K562 (cell line): ENCODE data around the gene NHLH1. TPM values are rescaled to one million over a fixed set of nuclear protein-coding genes. Genes with fewer than 3 reads are reported as not detected.
"Not testable (repeated sequence)": the region's sequence is repeated elsewhere in the genome, so short reads cannot be mapped to it uniquely, and the experiment has no call there.

Experiments
- ATAC-seq: fragments of 200-7000 bp; cut with Tn5 transposase; 3 replicates; pipeline ENCODE4 v1.9.1; 2020; ENCODE audit warnings: moderate library complexity
- BruUV-seq: library from RNA; stranded (reverse); fragments of 400-500 nt; replicated peaks from 2 replicates; lab custom pipeline; 2021; lab: Mats Ljungman, UMichigan
- CTCF ChIA-PET: fragments of 300-600 bp; formaldehyde crosslinking; extraction: SDS; loops from one replicate; lab custom pipeline; 2021; ENCODE audit warnings: low intra/inter-chr PET ratio; lab: Yijun Ruan, JAX
- POLR2A ChIA-PET: fragments of 300-600, 350-650 bp; sonication (Branson Sonifier 250); formaldehyde crosslinking; extraction: SDS; loops from one replicate; lab custom pipeline; 2021; ENCODE audit warnings: antibody characterized with exemption, inconsistent platforms; lab: Yijun Ruan, JAX
- DNase-seq, 4 experiments: peaks; one replicate each; pipeline versions ENCODE4 v3.0.0 to v3.0.0-alpha.2; 2011 to 2018; ENCODE audit warnings: low spot score in 3 of 4, mixed read lengths in 3 of 4; ENCODE audit errors: extremely low read depth in 1 of 4
- FAIRE-seq: peaks from 2 replicates; lab custom pipeline; 2011; peaks lifted over from hg19 to GRCh38; lab: Jason Lieb, UNC
- H2AFZ ChIP-seq: 2 replicates; pipeline ENCODE4 v1.6.0; 2011; ENCODE audit warnings: low read depth, low read length, control low read depth, inconsistent platforms
- H3K27ac ChIP-seq: fragments of 200-600 bp; 3 replicates; pipeline ENCODE4 v1.8.0; 2011; ENCODE audit warnings: low read depth, mild to moderate bottlenecking, control low read depth, inconsistent platforms, low read length, moderate library complexity, mixed read lengths; ENCODE audit errors: extremely low read depth
- H3K27me3 ChIP-seq, 2 experiments: fragments of 300-600 bp in 1 of 2; 2 replicates in 1 of 2; 3 replicates in 1 of 2; pipeline versions ENCODE4 v1.6.0 to v1.8.0; 2011; ENCODE audit warnings: inconsistent platforms in 2 of 2, low read length in 2 of 2, mild to moderate bottlenecking in 1 of 2, mixed read lengths in 1 of 2, moderate library complexity in 1 of 2; ENCODE audit not compliant: control insufficient read depth in 2 of 2, insufficient read depth in 2 of 2
- H3K36me3 ChIP-seq: fragments of 300-600 bp; 3 replicates; pipeline ENCODE4 v1.8.0; 2011; ENCODE audit warnings: mild to moderate bottlenecking, low read length, inconsistent platforms; ENCODE audit not compliant: control insufficient read depth, insufficient read depth
- H3K4me1 ChIP-seq, 2 experiments: fragments of 200-600 bp in 1 of 2; replicated peaks in 1 of 2; 2 replicates in 1 of 2; 3 replicates in 1 of 2; pipeline versions ENCODE4 v1.5.1 to v1.8.0; 2011; ENCODE audit warnings: inconsistent platforms in 2 of 2, low read length in 2 of 2, mild to moderate bottlenecking in 1 of 2, mixed read lengths in 1 of 2, moderate library complexity in 1 of 2; ENCODE audit not compliant: control insufficient read depth in 2 of 2, insufficient read depth in 2 of 2
- H3K4me2 ChIP-seq: 2 replicates; pipeline ENCODE4 v1.6.1; 2011; ENCODE audit warnings: low read length, control low read depth, inconsistent platforms, mixed read lengths; ENCODE audit not compliant: insufficient read depth
- H3K4me3 ChIP-seq: fragments of 200-600 bp; sonication (generic), shearing (Covaris generic); 2 replicates; pipeline ENCODE4 v1.5.1; 2016; ENCODE audit warnings: control low read depth, inconsistent platforms
- H3K79me2 ChIP-seq: fragments of 200-600 bp; 3 replicates; pipeline ENCODE4 v1.8.0; 2011; ENCODE audit warnings: low read length, inconsistent platforms; ENCODE audit not compliant: control insufficient read depth, insufficient read depth
- H3K9ac ChIP-seq, 2 experiments: 2 replicates each; pipeline versions ENCODE4 v1.6.0 to v1.6.1; 2011; ENCODE audit warnings: low read depth in 2 of 2, low read length in 2 of 2, control low read depth in 1 of 2, inconsistent platforms in 1 of 2, mild to moderate bottlenecking in 1 of 2, mixed read lengths in 1 of 2; ENCODE audit not compliant: insufficient read depth in 1 of 2
- H3K9me1 ChIP-seq: one replicate; pipeline ENCODE4 v1.6.0; 2011; ENCODE audit warnings: inconsistent platforms, mild to moderate bottlenecking, low read length, moderate library complexity; ENCODE audit not compliant: control insufficient read depth, insufficient read depth
- H3K9me3 ChIP-seq: replicated peaks from 2 replicates; pipeline ENCODE4 v1.5.1; 2011; ENCODE audit warnings: low read depth, low read length, inconsistent platforms; ENCODE audit not compliant: control insufficient read depth, insufficient read depth
- H4K20me1 ChIP-seq: replicated peaks from 2 replicates; pipeline ENCODE4 v1.6.1; 2011; ENCODE audit warnings: low read length, inconsistent platforms, mixed read lengths; ENCODE audit not compliant: control insufficient read depth, insufficient read depth
- ARID1B ChIP-seq: fragments of 450-650 bp; IDR thresholded peaks from 2 replicates; pipeline ENCODE4 v1.6.1; 2016; ENCODE audit warnings: antibody characterized with exemption, mild to moderate bottlenecking, inconsistent platforms
- GABPA ChIP-seq: fragments of 200-800 bp; sonication (Bioruptor generic); conservative IDR thresholded peaks from 2 replicates; pipeline ENCODE4 v1.6.1; 2016; ENCODE audit warnings: low read depth, missing genetic modification characterization, missing compliant biosample characterization
- GATAD2A ChIP-seq: fragments of 450-650 bp; IDR thresholded peaks from 2 replicates; pipeline ENCODE4 v1.6.1; 2017
- KDM2B ChIP-seq: fragments of 250-450 bp; sonication (Bioruptor Pico); IDR thresholded peaks from 2 replicates; pipeline ENCODE4 v1.8.0; 2021; ENCODE audit warnings: mild to moderate bottlenecking, moderate library complexity
- TRIM24 ChIP-seq, 2 experiments: fragments of 450-650 bp; IDR thresholded peaks; 2 replicates each; pipeline ENCODE4 v1.6.1; 2016
- ZC3H11A ChIP-seq: IDR thresholded peaks from 2 replicates; pipeline ENCODE4 v1.6.1; 2012; ENCODE audit warnings: low read depth, low read length, improper control_type of control experiment
- ZKSCAN8 ChIP-seq: fragments of 200-800 bp; sonication (Bioruptor generic); IDR thresholded peaks from 2 replicates; pipeline ENCODE4 v1.6.1; 2016; ENCODE audit warnings: missing genetic modification characterization, missing compliant biosample characterization
- ZNF23 ChIP-seq: fragments of 250-450 bp; sonication (Bioruptor Pico); IDR thresholded peaks from 2 replicates; pipeline ENCODE4 v1.4.0; 2020; ENCODE audit warnings: mild to moderate bottlenecking
- ZNF354B ChIP-seq: fragments of 250-450 bp; sonication (Bioruptor Pico); IDR thresholded peaks from 2 replicates; pipeline ENCODE4 v1.4.0; 2020
- ZNF507 ChIP-seq: conservative IDR thresholded peaks from 2 replicates; pipeline ENCODE4 v1.6.1; 2017; ENCODE audit warnings: missing genetic modification characterization, missing compliant biosample characterization
- WGBS: fragments of 100-300 bp; shearing (Covaris generic); methylation state at CpG from one replicate; pipeline ENCODE4 v1.1.6; 2016; ENCODE audit warnings: low coverage, mixed read lengths; ENCODE audit not compliant: insufficient coverage; ENCODE audit errors: missing lambda C conversion rate; 5-methylcytosine and 5-hydroxymethylcytosine counted together
- in situ Hi-C: fragments of 300-500 bp; cut with MboI; formaldehyde crosslinking; loops from 4 replicates; pipeline ENCODE4 v1.15.0; 2018; ENCODE audit warnings: inconsistent platforms, mixed read lengths
- intact Hi-C: fragments of 100-400 bp; cut with micrococcal nuclease; formaldehyde crosslinking; loops from 2 replicates; pipeline ENCODE4 v1.14.2; 2022
- polyA plus RNA-seq, 8 experiments: library from polyadenylated mRNA; depleted of rRNA in 4 of 8; stranded (reverse) in 5 of 8; unstranded in 3 of 8; fragments of >200 nt; fragmentation: Nextera tagmentation in 2 of 8; fragmentation: Illumina TruSeq in 1 of 8; extraction: Ambion mirVana in 2 of 8; extraction: Trizol in 1 of 8; gene quantifications; 2 replicates each; pipeline versions ENCODE4 v1.2.1 to v1.2.3, GENCODE V29; 2011 to 2014; ENCODE audit warnings: inconsistent platforms in 1 of 8, missing spikeins in 1 of 8
- total RNA-seq, 7 experiments: library from RNA; depleted of rRNA in 6 of 7; stranded (reverse); fragments of >200 nt in 6 of 7; fragmentation: Illumina TruSeq in 2 of 7; extraction: Trizol in 2 of 7; gene quantifications; 2 replicates each; pipeline versions ENCODE4 v1.2.1 to v1.2.3, GENCODE V29; 2011 to 2021; ENCODE audit warnings: low replicate concordance in 1 of 7
- TF ChIP-seq, protein P1 (sequence below), 2 experiments: fragments of 450-650 bp; IDR thresholded peaks; 2 replicates each; pipeline ENCODE4 v1.6.1; 2018; ENCODE audit warnings: mild to moderate bottlenecking in 2 of 2, low read depth in 1 of 2; ENCODE audit not compliant: partially characterized antibody in 2 of 2
- TF ChIP-seq, protein P2 (sequence below): fragments of 450-650 bp; IDR thresholded peaks from 2 replicates; pipeline ENCODE4 v1.7.0; 2016; ENCODE audit warnings: borderline replicate concordance

The NHLH1 gene
- total and polyA plus RNA-seq, 9 of the 15 experiments (the other 6 are each of a cell fraction or from before 2014, with no cell fraction given): 0.09 to 1.3 (median 0.35) TPM; not detected in 1

- H3K9me1 ChIP-seq, H3K27me3 ChIP-seq, intact Hi-C loops, H3K79me2 ChIP-seq, H3K9me3 ChIP-seq, H4K20me1 ChIP-seq, H3K36me3 ChIP-seq, DNase-seq, ATAC-seq, H3K27ac ChIP-seq, FAIRE-seq, H3K4me1 ChIP-seq, H2AFZ ChIP-seq, POLR2A ChIA-PET, H3K9ac ChIP-seq, CTCF ChIA-PET, H3K4me2 ChIP-seq, H3K4me3 ChIP-seq, in situ Hi-C loops, BruUV-seq: not testable (repeated sequence)
- TF ChIP-seq ZNF507 (tag) (peak; percentile 98), ZNF354B (peak; percentile 76)
- WGBS: 1% methylated on average over 4 of the region's 4 CpGs
Measured at GRCh38 chr1:160388406-160388805, 21.5 kb downstream of the NHLH1 start.

DNA sequence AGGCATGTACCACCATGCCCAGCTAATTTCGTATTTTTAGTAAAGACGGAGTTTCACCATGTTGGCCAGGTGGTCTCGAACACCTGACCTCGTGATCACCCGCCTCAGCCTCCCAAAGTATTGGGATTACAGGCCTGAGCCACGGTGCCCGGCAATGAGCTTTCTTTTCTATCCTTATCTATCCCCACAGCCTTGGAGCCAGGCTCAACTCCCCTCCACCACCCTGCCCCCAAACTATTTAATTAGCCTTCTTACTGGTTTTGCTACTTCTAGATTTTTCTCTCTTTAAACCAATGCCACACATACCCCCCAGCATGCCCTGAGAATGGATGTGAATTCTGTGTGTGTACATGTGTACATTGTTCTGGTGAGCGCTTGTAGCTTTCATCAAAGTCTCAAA lies 27.8 kb downstream of the NHLH1 start:
- Histone ChIP-seq H3K9me3 (no peaks in the 10 kb centered on the region), H2AFZ (peak overlapping the region; percentile 74; the same call in 1 of the 2 replicates), H3K4me1 (peaks cover 7 to 28% of the 10 kb centered on the region in 2 experiments; a peak in 4 of 5 replicates), H4K20me1 (no peaks in the 10 kb centered on the region), H3K27ac (no peak overlapping the region), H3K27me3 (0 out of 5 replicates have a peak, but pooled peaks cover 0 to 5% of the 10 kb centered on the region in 2 experiments), H3K36me3 (no peaks in the 10 kb centered on the region), H3K4me3 (no peak overlapping the region), H3K79me2 (no peaks in the 10 kb centered on the region), H3K9ac (no peak overlapping the region; a peak in 1 of 4 replicates), H3K9me1 (no peaks in the 10 kb centered on the region), H3K4me2 (no peak overlapping the region)
- CTCF ChIA-PET: no interaction called here
- in situ Hi-C loops: no loop called here
- intact Hi-C loops: no loop called here
- BruUV-seq: no TSS peak
- DNase-seq (peak in 2 of 4 experiments; percentile 45 to 46), FAIRE-seq (no peak), ATAC-seq (peak; percentile 65)
- WGBS: 34% methylated on average over 8 of the region's 8 CpGs
- POLR2A ChIA-PET: interaction anchor here (0.5 to 0.7 kb wide), 2 partner anchors 18 to 103 kb away, joined by 3 read pairs; no protein-coding TSS in a partner anchor
- TF ChIP-seq KDM2B (CRISPR knock-in tag) (no peak), TRIM24 (IDR thresholded peaks at IDR 0.05) (no peak), ZC3H11A (no peak), ARID1B (peak; percentile 70), GATAD2A (no peak), GABPA (tag) (no peak), ZNF23 (no peak), ZKSCAN8 (CRISPR knock-in tag) (no peak)
- TF ChIP-seq, protein P1, sequence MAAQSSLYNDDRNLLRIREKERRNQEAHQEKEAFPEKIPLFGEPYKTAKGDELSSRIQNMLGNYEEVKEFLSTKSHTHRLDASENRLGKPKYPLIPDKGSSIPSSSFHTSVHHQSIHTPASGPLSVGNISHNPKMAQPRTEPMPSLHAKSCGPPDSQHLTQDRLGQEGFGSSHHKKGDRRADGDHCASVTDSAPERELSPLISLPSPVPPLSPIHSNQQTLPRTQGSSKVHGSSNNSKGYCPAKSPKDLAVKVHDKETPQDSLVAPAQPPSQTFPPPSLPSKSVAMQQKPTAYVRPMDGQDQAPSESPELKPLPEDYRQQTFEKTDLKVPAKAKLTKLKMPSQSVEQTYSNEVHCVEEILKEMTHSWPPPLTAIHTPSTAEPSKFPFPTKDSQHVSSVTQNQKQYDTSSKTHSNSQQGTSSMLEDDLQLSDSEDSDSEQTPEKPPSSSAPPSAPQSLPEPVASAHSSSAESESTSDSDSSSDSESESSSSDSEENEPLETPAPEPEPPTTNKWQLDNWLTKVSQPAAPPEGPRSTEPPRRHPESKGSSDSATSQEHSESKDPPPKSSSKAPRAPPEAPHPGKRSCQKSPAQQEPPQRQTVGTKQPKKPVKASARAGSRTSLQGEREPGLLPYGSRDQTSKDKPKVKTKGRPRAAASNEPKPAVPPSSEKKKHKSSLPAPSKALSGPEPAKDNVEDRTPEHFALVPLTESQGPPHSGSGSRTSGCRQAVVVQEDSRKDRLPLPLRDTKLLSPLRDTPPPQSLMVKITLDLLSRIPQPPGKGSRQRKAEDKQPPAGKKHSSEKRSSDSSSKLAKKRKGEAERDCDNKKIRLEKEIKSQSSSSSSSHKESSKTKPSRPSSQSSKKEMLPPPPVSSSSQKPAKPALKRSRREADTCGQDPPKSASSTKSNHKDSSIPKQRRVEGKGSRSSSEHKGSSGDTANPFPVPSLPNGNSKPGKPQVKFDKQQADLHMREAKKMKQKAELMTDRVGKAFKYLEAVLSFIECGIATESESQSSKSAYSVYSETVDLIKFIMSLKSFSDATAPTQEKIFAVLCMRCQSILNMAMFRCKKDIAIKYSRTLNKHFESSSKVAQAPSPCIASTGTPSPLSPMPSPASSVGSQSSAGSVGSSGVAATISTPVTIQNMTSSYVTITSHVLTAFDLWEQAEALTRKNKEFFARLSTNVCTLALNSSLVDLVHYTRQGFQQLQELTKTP (IDR thresholded peaks at IDR 0.05; ENCODE audit: low read depth in 1 of 2, partially characterized antibody in 2 of 2): no peak
- TF ChIP-seq, protein P2, sequence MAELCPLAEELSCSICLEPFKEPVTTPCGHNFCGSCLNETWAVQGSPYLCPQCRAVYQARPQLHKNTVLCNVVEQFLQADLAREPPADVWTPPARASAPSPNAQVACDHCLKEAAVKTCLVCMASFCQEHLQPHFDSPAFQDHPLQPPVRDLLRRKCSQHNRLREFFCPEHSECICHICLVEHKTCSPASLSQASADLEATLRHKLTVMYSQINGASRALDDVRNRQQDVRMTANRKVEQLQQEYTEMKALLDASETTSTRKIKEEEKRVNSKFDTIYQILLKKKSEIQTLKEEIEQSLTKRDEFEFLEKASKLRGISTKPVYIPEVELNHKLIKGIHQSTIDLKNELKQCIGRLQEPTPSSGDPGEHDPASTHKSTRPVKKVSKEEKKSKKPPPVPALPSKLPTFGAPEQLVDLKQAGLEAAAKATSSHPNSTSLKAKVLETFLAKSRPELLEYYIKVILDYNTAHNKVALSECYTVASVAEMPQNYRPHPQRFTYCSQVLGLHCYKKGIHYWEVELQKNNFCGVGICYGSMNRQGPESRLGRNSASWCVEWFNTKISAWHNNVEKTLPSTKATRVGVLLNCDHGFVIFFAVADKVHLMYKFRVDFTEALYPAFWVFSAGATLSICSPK: no peak
